Natural killer cell (primary cell): ENCODE data around the gene CST7. TPM values are rescaled to one million over a fixed set of nuclear protein-coding genes. Genes with fewer than 3 reads are reported as not detected.

Experiments used
- ATAC-seq, 3 donors: fragments of 150-1000 bp in 2 of 3; fragments of 200-7000 bp in 1 of 3; cut with Tn5 transposase; 1 replicate in 1 of 3; 2 replicates in 2 of 3; pipeline ENCODE4 v1.10.0; 2021; ENCODE audit warnings: mild to moderate bottlenecking in 2 of 3, moderate library complexity in 2 of 3
- DNase-seq, 2 donors: peaks; one replicate each; pipeline versions ENCODE4 v3.0.0 to v3.0.0-alpha.2; 2013 to 2021; ENCODE audit warnings: mixed read lengths in 1 of 2
- H3K27ac ChIP-seq: one replicate; pipeline ENCODE4 v1.5.1; 2013; ENCODE audit warnings: mild to moderate bottlenecking, low read length
- H3K27me3 ChIP-seq: one replicate; pipeline ENCODE4 v1.6.1; 2013; ENCODE audit warnings: low read length; ENCODE audit not compliant: control insufficient read depth, insufficient read depth
- H3K36me3 ChIP-seq: one replicate; pipeline ENCODE4 v1.6.1; 2013; ENCODE audit warnings: low read length; ENCODE audit not compliant: control insufficient read depth, insufficient read depth
- H3K4me1 ChIP-seq: one replicate; pipeline ENCODE4 v1.6.1; 2013; ENCODE audit warnings: low read length; ENCODE audit not compliant: control insufficient read depth, insufficient read depth
- H3K4me3 ChIP-seq: one replicate; pipeline ENCODE4 v1.5.1; 2013; ENCODE audit warnings: low read length
- H3K9me3 ChIP-seq: one replicate; pipeline ENCODE4 v1.6.1; 2013; ENCODE audit warnings: low read length; ENCODE audit not compliant: control insufficient read depth, insufficient read depth
- H3K27ac Mint-ChIP-seq, 2 donors: one replicate each; pipeline ENCODE4 v1.8.0; 2022; ENCODE audit warnings: mild to moderate bottlenecking in 2 of 2, mixed read lengths in 2 of 2, moderate library complexity in 1 of 2
- H3K27me3 Mint-ChIP-seq, 2 donors: one replicate each; pipeline ENCODE4 v1.8.0; 2022; ENCODE audit warnings: low read depth in 2 of 2, mixed read lengths in 2 of 2
- H3K36me3 Mint-ChIP-seq: one replicate; pipeline ENCODE4 v1.8.0; 2022; ENCODE audit warnings: mixed read lengths
- H3K4me1 Mint-ChIP-seq, 2 donors: one replicate each; pipeline ENCODE4 v1.8.0; 2022; ENCODE audit warnings: mixed read lengths in 2 of 2
- H3K4me3 Mint-ChIP-seq: one replicate; pipeline ENCODE4 v1.8.0; 2022; ENCODE audit warnings: mild to moderate bottlenecking, moderate library complexity, mixed read lengths
- H3K9me3 Mint-ChIP-seq, 2 donors: one replicate each; pipeline ENCODE4 v1.8.0; 2022; ENCODE audit warnings: mixed read lengths in 2 of 2
- CTCF ChIP-seq: fragments of 200-600 bp; IDR thresholded peaks from one replicate; pipeline ENCODE4 v1.8.0; 2022; ENCODE audit warnings: antibody characterized with exemption
- WGBS: methylation state at CpG from one replicate; pipeline ENCODE4 v1.1.7; 2013; ENCODE audit warnings: missing lambda C conversion rate; ENCODE audit not compliant: insufficient coverage; 5-methylcytosine and 5-hydroxymethylcytosine counted together
- intact Hi-C: fragments of 100-400 bp; cut with micrococcal nuclease; formaldehyde crosslinking; loops from one replicate; pipeline ENCODE4 v1.14.2; 2022
- total RNA-seq, 4 donors: library from RNA; stranded (reverse); fragments of 120-200 nt in 1 of 4; gene quantifications; one replicate each; pipeline versions ENCODE4 v1.2.3 to v1.2.4, GENCODE V29; 2013 to 2022

CST7 gene
- total RNA-seq, 3 donors from 2014 or later (not counting 1 experiment from before 2014, with no cell fraction given), result 590 to 700 (median 619) TPM

DNA sequence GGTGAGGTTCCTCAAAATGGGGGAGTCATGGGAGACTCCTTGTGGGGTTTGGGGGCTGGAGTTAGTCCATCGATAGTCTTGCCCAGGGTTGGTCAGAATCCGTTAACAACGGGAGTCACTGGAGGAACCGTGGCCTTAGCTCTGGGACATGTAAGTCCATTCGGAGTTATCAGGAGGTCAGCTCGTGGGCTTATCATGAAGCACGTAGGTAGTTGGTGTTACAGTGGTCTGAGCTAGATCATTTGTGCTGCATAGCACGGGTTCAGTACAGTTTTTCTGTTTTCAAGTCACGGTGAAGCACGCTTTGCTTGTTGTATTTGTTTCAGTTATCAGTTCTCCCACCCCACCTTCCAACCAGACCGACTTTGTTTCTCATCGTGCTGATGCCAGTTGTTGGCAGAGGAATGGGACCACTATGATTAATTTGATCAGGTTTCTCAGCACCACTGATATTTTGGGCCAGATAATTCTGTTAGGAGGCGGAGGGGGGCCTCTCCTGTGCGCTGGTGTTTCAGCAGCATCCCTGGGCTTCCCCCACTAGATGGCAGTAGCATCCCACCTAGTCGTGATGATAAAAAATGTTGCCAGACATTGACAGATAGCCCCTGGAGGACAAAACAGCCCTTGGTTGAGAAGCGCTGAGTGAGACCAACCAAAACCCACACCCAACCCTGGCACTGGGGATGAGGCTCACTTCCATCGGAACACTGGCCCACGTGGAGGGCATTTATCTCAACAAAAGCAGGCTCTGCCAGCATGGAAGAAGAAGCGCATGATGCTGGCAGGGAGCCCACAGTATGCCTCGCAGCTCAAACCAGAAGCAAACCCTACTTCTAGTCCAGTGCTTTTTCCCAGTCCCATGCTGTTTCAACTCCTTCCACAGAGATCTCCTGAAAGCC lies 45.6 kb downstream of the CST7 start:
- intact Hi-C loops, result loop anchor here (1.0 kb wide), 2 partner anchors 71 to 405 kb away; no protein-coding TSS in a partner anchor
- TF ChIP-seq CTCF, result peak; percentile 93
- DNase-seq (peak; percentile 74 to 92), ATAC-seq (peak; percentile 32 to 63 (median 39))
- Mint-ChIP-seq H3K27ac (peak overlapping the region; percentile 93 to 94), H3K36me3 (no peaks in the 10 kb centered on the region), H3K4me3 (peak overlapping the region; percentile 78), H3K4me1 (peaks cover 36 to 40% of the 10 kb centered on the region in 2 donors), H3K9me3 (no peaks in the 10 kb centered on the region), H3K27me3 (no peaks in the 10 kb centered on the region)
- Histone ChIP-seq H3K36me3 (no peaks in the 10 kb centered on the region), H3K27me3 (no peaks in the 10 kb centered on the region), H3K27ac (no peak overlapping the region), H3K9me3 (no peaks in the 10 kb centered on the region), H3K4me1 (peaks cover 19% of the 10 kb centered on the region), H3K4me3 (no peak overlapping the region)
- WGBS, result 44% methylated on average over 20 of the region's 20 CpGs

GRCh38 chr20:24995741-24996448 lies 46.8 kb downstream of the CST7 start:
- Mint-ChIP-seq H3K9me3 (no peaks in the 10 kb centered on the region), H3K4me1 (peaks cover 25 to 34% of the 10 kb centered on the region in 2 donors), H3K4me3 (no peak overlapping the region), H3K27ac (no peak overlapping the region), H3K27me3 (no peaks in the 10 kb centered on the region), H3K36me3 (no peaks in the 10 kb centered on the region)
- H3K4me1 ChIP-seq, result peaks cover 18% of the 10 kb centered on the region
- H3K4me3 ChIP-seq, result no peak overlapping the region
- no peaks in the 10 kb centered on the region for H3K9me3 ChIP-seq
- H3K27ac ChIP-seq, result no peak overlapping the region
- no peak for TF ChIP-seq CTCF
- intact Hi-C loops, result loop anchor here (1.0 kb wide), 2 partner anchors 69 to 403 kb away; no protein-coding TSS in a partner anchor
- no peaks in the 10 kb centered on the region for H3K27me3 ChIP-seq
- no peaks in the 10 kb centered on the region for H3K36me3 ChIP-seq
- DNase-seq, result no peak
- ATAC-seq, result no peak
- WGBS, result 61% methylated on average over 7 of the region's 9 CpGs

DNA sequence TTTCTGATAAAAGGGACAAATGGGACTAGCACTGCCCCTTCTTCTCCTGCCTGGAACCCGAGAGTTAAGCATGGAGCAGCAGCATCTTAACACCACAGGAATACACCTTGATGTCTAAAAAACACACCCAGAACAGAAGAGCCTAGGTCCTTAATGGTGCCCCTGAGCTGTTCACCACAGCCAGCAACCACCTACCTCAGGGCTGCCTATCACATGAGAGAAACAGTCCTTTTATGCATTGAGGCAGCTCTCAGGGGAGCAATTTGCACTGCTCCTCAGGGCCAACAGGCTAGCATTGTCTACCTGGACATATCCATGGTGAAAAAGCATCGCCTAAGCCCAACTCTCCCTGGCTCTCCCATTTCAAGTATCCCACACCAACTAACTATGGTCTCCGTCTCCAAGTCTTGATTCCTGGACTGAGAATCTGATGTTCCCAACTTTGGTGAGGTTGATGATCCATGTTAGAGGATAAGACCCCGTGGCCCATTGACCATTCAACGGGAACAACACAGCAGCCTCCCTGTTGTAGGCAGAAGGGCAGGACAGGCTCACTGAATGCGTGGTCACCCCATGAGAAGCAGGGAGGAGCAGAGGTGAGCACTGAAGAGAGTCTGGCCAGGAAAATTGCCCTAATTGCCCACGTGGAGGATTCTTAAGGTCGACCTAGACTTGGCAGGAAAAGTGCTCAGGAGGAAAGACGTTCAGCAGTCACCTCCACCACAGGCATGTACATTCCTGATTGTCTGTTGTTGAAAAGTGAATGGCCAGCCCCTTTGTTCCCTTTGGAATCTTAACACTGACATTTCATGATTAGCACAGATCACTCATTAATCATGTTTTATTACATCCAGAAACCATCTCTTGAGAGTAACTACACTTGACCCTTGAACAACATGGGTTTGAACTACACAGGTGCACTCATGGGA lies 47.6 kb downstream of the CST7 start:
- no peaks in the 10 kb centered on the region for H3K9me3 Mint-ChIP-seq
- 82% methylated on average over 9 of the region's 9 CpGs for WGBS
- intact Hi-C loops, result no loop called here
- no peak overlapping the region for H3K27ac Mint-ChIP-seq
- ATAC-seq (no peak), DNase-seq (no peak)
- Histone ChIP-seq H3K27me3 (no peaks in the 10 kb centered on the region), H3K4me3 (no peak overlapping the region), H3K27ac (no peak overlapping the region), H3K4me1 (peaks cover 12% of the 10 kb centered on the region), H3K36me3 (no peaks in the 10 kb centered on the region), H3K9me3 (no peaks in the 10 kb centered on the region)
- no peak overlapping the region for H3K4me3 Mint-ChIP-seq
- no peak for TF ChIP-seq CTCF
- H3K36me3 Mint-ChIP-seq, result no peaks in the 10 kb centered on the region
- H3K4me1 Mint-ChIP-seq, result peaks cover 16 to 26% of the 10 kb centered on the region in 2 donors
- no peaks in the 10 kb centered on the region for H3K27me3 Mint-ChIP-seq
